HEK293T (cell line): ENCODE results near the gene TET3.
A peak's percentile ranks its signal among the peaks of the same experiment; 100 is the strongest.

Experiments
- CTCF ChIA-PET: fragments of 350-600 bp; formaldehyde crosslinking; extraction: SDS; loops from one replicate; lab custom pipeline; 2021; ENCODE audit warnings: antibody characterized with exemption, inconsistent platforms; lab: Yijun Ruan, JAX
- POLR2A ChIA-PET: fragments of 350-600 bp; formaldehyde crosslinking; extraction: SDS; loops from one replicate; lab custom pipeline; 2020; ENCODE audit warnings: antibody characterized with exemption, inconsistent platforms; lab: Yijun Ruan, JAX
- DNase-seq: peaks from one replicate; pipeline ENCODE4 v3.0.0; 2012; ENCODE audit warnings: mixed read lengths; ENCODE audit errors: extremely low spot score
- ARNT ChIP-seq: fragments of 450-650 bp; IDR thresholded peaks from 2 replicates; pipeline ENCODE4 v1.6.1; 2017; ENCODE audit warnings: mild to moderate bottlenecking
- BHLHE40 ChIP-seq: fragments of 450-650 bp; IDR thresholded peaks from 2 replicates; pipeline ENCODE4 v1.6.1; 2016; ENCODE audit warnings: mild to moderate bottlenecking, moderate library complexity, borderline replicate concordance
- CTBP1 ChIP-seq: fragments of 450-650 bp; IDR thresholded peaks from 2 replicates; pipeline ENCODE4 v1.6.1; 2016; ENCODE audit warnings: borderline replicate concordance
- ELF4 ChIP-seq: fragments of 450-650 bp; IDR thresholded peaks from 2 replicates; pipeline ENCODE4 v1.6.1; 2017; ENCODE audit warnings: antibody characterized with exemption
- FOXA1 ChIP-seq: fragments of 450-650 bp; IDR thresholded peaks from 2 replicates; pipeline ENCODE4 v1.6.1; 2016; ENCODE audit warnings: mild to moderate bottlenecking
- FOXK2 ChIP-seq: fragments of 450-650 bp; IDR thresholded peaks from 2 replicates; pipeline ENCODE4 v1.6.1; 2016; ENCODE audit warnings: mild to moderate bottlenecking
- FOXM1 ChIP-seq: fragments of 450-650 bp; IDR thresholded peaks from 2 replicates; pipeline ENCODE4 v1.6.1; 2017; ENCODE audit warnings: mild to moderate bottlenecking, borderline replicate concordance
- HDGF ChIP-seq: fragments of 450-650 bp; IDR thresholded peaks from 2 replicates; pipeline ENCODE4 v1.6.1; 2017; ENCODE audit warnings: antibody characterized with exemption, borderline replicate concordance
- L3MBTL2 ChIP-seq: fragments of 450-650 bp; conservative IDR thresholded peaks from 2 replicates; pipeline ENCODE4 v1.6.1; 2016; ENCODE audit warnings: mild to moderate bottlenecking
- LEF1 ChIP-seq: fragments of 450-650 bp; IDR thresholded peaks from 2 replicates; pipeline ENCODE4 v1.6.1; 2017; ENCODE audit warnings: mild to moderate bottlenecking, borderline replicate concordance
- NFRKB ChIP-seq: fragments of 450-650 bp; IDR thresholded peaks from 2 replicates; pipeline ENCODE4 v1.6.1; 2016; ENCODE audit warnings: mild to moderate bottlenecking, moderate library complexity
- SP1 ChIP-seq: fragments of 450-650 bp; IDR thresholded peaks from 2 replicates; pipeline ENCODE4 v1.6.1; 2017
- SUZ12 ChIP-seq: fragments of 450-650 bp; IDR thresholded peaks from 2 replicates; pipeline ENCODE4 v1.6.1; 2016; ENCODE audit warnings: mild to moderate bottlenecking
- TARDBP ChIP-seq: fragments of 450-650 bp; IDR thresholded peaks from 2 replicates; pipeline ENCODE4 v1.6.1; 2016
- ZNF384 ChIP-seq: fragments of 450-650 bp; IDR thresholded peaks from 2 replicates; pipeline ENCODE4 v1.6.1; 2016
- TF ChIP-seq, protein P1 (sequence below): fragments of 450-650 bp; IDR thresholded peaks from 2 replicates; pipeline ENCODE4 v1.6.1; 2016

Gene TET3

DNA sequence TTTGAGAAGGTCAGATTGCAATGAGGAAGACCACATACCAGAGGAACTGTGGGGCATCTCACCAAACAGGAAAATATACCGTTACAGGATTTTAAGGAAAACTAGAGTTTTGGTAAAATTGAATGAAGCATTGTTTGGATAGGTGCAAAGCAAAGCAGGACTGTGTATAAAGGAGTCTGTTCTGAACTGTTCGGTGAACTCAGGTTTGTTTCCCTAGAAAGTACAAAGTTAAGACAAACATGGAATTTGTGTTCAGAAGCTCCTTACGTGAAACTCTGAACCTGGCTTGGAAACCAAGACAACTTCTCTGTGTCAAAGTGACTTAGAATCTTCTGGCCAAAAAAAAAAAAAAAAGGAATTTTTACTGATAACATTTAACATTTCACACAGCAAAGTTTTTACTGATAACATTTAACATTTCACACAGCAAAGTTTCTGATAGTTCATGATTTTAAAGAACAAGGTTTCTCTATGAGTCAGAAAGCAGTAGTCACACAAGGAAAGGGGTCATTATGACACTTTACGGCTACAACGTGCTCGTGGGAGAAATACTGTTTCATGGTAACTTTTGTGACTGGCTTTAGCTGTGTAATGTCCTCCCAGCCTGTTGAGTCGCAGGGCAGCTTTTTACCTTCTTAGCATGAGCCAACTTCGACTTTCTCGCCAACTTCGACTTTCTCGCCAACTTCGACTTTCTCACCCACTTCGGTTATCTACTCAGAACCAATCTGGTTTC lies 21.2 kb upstream of the TET3 start:
- no peak for DNase-seq
- ChIA-PET CTCF (no interaction called here), POLR2A (no interaction called here)
- TF ChIP-seq LEF1 = no peak
- no peak for TF ChIP-seq ZNF384
- TF ChIP-seq L3MBTL2 = no peak
- no peak for TF ChIP-seq FOXK2
- TF ChIP-seq ARNT = no peak
- TF ChIP-seq ELF4 = no peak
- no peak for TF ChIP-seq FOXM1
- TF ChIP-seq NFRKB = no peak
- TF ChIP-seq SUZ12 = no peak
- no peak for TF ChIP-seq HDGF
- TF ChIP-seq TARDBP = no peak
- TF ChIP-seq, protein P1, sequence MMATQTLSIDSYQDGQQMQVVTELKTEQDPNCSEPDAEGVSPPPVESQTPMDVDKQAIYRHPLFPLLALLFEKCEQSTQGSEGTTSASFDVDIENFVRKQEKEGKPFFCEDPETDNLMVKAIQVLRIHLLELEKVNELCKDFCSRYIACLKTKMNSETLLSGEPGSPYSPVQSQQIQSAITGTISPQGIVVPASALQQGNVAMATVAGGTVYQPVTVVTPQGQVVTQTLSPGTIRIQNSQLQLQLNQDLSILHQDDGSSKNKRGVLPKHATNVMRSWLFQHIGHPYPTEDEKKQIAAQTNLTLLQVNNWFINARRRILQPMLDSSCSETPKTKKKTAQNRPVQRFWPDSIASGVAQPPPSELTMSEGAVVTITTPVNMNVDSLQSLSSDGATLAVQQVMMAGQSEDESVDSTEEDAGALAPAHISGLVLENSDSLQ = no peak
- TF ChIP-seq BHLHE40 = no peak
- TF ChIP-seq FOXA1 = no peak
- TF ChIP-seq CTBP1 = no peak
- TF ChIP-seq SP1 = no peak

DNA sequence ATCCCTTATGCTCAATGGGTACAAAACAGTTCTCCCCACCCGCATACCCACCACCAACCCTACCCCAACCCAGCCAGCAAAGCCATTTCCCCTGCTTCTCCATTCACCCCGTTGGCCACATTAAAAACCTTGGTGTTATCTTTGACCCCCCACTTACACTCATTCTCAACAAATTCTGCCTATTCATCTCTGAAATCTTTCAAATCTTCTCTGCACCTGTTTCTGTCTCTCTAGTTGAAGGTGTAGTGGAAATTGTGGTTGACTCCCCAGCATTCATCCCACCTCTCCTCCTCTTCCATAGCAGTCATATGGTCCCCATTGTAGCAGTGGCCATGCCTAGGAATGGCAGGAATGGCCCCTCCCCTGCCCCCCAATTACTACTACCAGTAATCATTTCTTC lies 20.5 kb upstream of the TET3 start:
- no peak for DNase-seq
- TF ChIP-seq CTBP1 (no peak), TARDBP (no peak), ELF4 (no peak), L3MBTL2 (no peak), ARNT (no peak), SP1 (no peak), LEF1 (no peak), BHLHE40 (no peak), HDGF (no peak), NFRKB (no peak), SUZ12 (no peak)
- POLR2A ChIA-PET = no interaction called here
- CTCF ChIA-PET = no interaction called here

DNA sequence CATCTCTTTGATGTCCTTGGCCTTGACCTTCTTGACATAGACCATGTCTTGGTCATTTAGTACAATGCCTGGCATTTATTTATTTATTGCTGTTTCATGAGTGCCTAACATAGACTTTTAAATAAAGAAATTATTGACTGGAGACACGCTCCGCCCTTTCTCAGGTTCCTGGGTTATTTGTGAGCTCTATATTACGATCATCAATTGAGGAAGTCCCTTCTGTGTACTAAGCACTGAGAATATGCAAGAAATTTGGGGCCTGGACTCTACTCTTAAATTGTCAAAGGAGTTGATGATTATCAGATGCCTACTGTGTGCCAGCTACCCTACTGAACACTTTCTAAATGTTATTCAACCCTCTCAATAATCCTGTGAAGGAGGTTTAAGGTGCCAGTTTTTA lies 19.7 kb upstream of the TET3 start:
- no peak for TF ChIP-seq L3MBTL2
- no peak for TF ChIP-seq LEF1
- TF ChIP-seq SP1 = no peak
- TF ChIP-seq ARNT = no peak
- TF ChIP-seq HDGF = no peak
- TF ChIP-seq FOXA1 = no peak
- no peak for TF ChIP-seq BHLHE40
- no peak for TF ChIP-seq ELF4
- no peak for TF ChIP-seq CTBP1
- no peak for DNase-seq
- CTCF ChIA-PET = interaction anchor here (0.5 kb wide), 1 partner anchor 1165 kb away, joined by 4 read pairs; no protein-coding TSS in a partner anchor
- POLR2A ChIA-PET = no interaction called here

DNA sequence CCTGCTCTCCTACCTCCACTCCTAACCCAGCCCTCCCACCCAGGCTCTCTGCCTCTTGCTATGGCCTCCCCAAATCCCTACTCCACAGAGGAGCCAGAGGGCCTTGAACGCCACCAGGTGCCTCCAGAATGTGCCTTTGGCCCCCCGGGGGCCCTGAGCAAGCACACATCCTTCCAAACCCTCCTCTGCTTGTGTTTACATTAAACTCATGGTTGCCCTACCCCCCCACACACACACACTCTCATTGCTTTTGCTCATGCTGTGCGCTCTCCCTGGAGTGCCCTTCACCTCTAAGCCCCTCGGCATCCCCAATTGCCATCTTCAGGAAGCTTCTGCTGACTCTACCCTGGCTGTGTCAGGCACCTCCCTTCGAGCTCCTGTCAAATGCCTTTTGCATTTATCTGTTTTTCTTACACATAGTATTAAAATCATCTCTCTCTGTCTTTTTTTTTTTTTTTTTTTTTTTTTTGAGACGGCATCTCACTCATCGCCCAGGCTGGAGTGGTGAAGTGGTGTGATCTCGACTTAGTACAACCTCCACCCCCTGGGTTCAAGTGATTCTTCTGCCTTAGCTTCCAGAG lies 16.3 kb upstream of the TET3 start:
- peak; percentile 54; the same call in 1 of the 2 replicates for TF ChIP-seq ZNF384
- no peak for TF ChIP-seq LEF1
- TF ChIP-seq FOXM1 = no peak
- POLR2A ChIA-PET = no interaction called here
- CTCF ChIA-PET = interaction anchor here (0.7 kb wide), 1 partner anchor 183 kb away, joined by 3 read pairs; no protein-coding TSS in a partner anchor
- DNase-seq = no peak

DNA sequence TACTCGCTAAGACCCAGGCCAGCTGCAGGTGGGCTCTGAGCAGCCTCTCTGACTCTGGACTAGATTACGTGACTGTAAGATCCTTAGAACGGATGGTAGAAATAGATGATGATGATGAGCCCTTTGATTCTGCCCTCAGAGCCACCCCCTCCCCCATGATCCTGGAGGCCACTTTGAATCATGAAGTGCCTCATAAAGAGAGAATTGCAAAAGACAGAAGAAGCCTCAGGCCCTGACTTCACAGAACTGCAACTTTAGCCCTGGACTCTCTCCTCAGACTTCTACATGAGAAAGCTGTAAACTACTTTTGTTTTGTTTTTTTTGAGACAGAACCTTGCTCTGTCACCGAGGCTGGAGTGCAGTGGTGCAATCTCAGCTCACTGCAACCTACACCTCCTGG lies 15.4 kb upstream of the TET3 start:
- ChIA-PET POLR2A (no interaction called here), CTCF (no interaction called here)
- TF ChIP-seq SP1 = no peak
- TF ChIP-seq TARDBP = no peak
- no peak for TF ChIP-seq BHLHE40
- TF ChIP-seq ARNT = no peak
- no peak for TF ChIP-seq ELF4
- no peak for TF ChIP-seq ZNF384
- TF ChIP-seq FOXK2 = no peak
- no peak for DNase-seq

DNA sequence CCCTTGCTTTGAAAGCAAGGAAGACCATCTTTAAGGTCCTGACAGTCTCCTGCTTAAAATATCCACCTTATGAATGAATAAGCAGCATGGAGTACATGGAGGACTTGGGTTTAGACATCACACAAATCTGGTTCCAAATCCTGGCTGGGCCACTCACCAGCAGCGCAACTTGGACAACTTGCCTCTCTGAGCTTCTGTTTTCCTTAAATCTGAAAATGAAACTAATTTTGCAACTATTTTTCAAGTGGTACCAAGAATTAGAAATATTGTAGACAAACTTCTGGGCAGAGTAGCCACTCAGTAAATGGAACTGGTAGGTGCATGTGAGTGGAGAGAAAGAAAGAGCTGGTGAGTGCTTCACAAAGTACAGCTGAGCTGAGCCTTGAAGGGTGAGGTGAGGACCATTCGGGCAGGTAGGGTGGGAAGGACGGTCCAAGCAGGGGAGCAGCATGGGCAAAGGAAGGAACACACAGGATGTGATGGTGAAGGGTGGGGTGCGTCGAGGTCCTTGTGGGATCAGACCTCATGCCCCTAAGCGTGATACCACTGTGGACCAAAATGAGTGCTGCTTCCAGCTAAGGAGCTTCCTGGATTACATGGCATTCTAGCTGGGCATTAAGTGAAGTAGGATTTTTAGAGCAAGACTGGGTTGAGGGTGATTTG lies 14.4 kb upstream of the TET3 start:
- ChIA-PET CTCF (interaction anchor here (0.5 kb wide), 1 partner anchor 1140 kb away, joined by 3 read pairs; no protein-coding TSS in a partner anchor), POLR2A (no interaction called here)
- TF ChIP-seq FOXA1 (no peak), FOXM1 (no peak), CTBP1 (no peak), L3MBTL2 (no peak)
- no peak for DNase-seq

DNA sequence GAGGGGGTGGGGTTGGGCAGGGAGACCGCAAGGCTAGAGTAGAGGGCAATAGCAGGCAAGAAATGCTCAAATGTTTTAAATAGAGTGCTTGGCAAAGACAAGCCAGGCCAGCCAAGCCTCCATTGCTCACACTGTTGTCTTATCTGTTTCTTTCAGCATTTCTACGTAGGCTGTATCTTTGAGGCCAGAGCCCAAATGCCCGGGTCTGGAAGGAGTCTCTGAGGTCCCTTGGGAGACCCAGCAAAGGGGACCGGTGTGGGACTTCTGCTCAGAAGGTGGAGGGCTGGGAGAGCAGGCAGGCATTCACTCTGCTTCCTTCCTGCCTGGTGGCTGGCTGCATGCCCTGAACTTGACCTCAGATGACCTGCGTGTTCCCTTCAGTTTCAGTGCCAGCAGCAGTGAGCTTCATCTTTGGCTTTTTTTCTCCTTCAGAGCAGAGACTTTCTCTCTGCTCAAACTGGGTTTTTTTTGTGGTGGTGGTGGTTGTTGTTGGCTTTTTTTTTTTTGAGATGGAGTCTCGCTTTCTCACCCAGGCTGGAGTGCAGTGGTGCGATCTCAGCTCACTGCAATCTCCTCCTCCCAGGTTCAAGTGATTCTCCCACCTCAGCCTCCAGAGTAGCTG lies 13.7 kb upstream of the TET3 start:
- CTCF ChIA-PET = no interaction called here
- POLR2A ChIA-PET = interaction anchor here (0.5 kb wide), 1 partner anchor 105 kb away, joined by 3 read pairs; no protein-coding TSS in a partner anchor
- TF ChIP-seq FOXM1 (no peak), HDGF (no peak), CTBP1 (no peak), SP1 (no peak), LEF1 (no peak), ZNF384 (no peak), L3MBTL2 (no peak), FOXK2 (no peak), ARNT (no peak), FOXA1 (no peak), NFRKB (no peak), SUZ12 (no peak)
- TF ChIP-seq, protein P1 = no peak
- no peak for DNase-seq
